ENCODE results near the gene THSD7A.

THSD7A gene

DNA sequence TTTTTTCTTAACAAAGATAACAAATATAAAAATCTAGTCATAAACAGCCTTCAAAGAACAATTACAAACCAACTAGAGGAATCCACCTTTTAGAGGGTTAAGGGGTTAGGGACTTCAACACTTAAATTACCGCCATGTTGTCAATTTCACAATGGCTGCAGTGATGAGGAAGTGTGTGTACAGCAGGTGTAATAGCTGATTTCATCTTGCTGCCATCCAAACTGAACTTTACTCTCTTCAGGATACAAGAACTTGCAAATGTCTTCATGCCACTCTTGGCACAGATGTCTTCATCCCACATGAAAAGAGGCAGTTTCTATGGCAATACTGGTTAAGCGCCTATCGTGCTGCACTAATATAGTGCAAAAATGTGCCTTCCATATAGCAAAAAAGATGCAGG is 457.4 kb downstream of the THSD7A start:
- DNase-seq, result no peak

- DNase-seq, result peak; percentile 6 to 31
Observed at GRCh38 chr7:11373546-11374142, 458.4 kb downstream of the THSD7A start.

DNA sequence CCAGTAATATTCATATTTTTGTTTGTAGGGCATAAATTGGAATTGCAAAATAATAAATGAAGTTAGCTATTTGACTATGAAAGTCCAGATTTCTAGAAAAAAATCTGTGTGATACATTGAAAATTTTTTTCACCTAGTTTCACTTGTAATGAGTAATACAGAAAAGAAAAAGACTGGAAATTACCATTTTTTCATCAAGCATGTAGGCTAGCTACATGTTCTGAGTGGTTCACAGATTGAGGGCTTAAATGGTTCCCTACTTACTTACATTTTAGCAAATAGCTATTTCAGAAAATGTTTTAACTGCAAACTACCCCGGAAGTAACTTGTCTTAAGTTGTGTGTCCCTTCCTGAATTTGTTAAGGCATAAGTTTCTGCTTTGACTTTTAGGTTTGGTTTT is 462.3 kb downstream of the THSD7A start:
- no peak for DNase-seq

DNA sequence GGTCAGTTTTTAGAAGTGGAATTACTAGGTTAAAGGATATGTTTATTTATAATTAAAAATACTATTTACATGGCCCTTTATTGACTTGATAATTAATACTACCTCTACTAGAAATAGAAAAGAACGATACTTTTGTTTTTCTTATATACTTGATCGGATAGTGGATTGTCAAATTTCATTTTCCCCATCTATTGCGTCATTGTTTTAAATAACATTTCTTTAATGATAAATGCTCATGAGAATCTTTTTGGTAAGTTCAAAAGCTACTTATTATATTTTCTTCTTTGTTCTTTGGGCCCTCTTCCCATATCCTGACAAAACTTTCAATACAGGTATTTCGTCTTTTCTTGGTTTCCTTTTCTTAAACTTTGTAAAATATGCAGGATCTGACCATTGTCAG is 465.9 kb downstream of the THSD7A start:
- no peak for DNase-seq

- DNase-seq, result no peak
Observed at GRCh38 chr7:11358637-11359036, 473.4 kb downstream of the THSD7A start.

GRCh38 chr7:11355399-11356005 is 476.5 kb downstream of the THSD7A start:
- DNase-seq, result no peak

GRCh38 chr7:11346302-11346701 is 485.7 kb downstream of the THSD7A start:
- DNase-seq, result no peak

GRCh38 chr7:11345621-11346020 is 486.4 kb downstream of the THSD7A start:
- DNase-seq, result no peak

DNA sequence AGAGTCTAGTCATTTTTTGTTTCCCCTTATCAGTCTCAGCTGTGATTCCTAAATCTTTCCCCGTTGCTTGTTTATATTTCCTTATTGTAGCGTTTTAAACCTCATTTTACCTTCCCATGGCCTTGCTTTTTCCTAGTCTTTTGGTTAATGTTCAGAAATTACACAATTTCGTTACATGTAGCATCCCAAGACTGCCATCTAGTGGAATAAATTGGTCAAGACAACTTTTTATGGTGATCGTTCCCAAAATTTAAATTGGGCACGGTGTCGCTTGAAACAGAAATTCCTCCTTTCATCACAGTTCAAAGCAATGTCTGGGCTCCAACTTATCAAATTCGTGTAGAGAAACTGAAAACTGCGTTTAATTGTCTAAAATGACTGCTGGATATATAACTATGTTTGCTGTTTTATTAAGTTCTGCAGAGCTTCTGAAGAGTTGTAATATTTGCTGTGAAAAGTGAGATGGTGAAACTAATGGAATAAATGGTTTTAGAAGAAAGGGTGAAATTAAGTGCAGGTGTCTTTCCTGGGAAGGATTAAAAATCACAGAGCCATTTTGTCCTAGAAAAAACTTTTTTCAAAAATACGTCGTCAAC is 488.1 kb downstream of the THSD7A start:
- DNase-seq, result peak in 1 of 2 experiments; percentile 55

DNA sequence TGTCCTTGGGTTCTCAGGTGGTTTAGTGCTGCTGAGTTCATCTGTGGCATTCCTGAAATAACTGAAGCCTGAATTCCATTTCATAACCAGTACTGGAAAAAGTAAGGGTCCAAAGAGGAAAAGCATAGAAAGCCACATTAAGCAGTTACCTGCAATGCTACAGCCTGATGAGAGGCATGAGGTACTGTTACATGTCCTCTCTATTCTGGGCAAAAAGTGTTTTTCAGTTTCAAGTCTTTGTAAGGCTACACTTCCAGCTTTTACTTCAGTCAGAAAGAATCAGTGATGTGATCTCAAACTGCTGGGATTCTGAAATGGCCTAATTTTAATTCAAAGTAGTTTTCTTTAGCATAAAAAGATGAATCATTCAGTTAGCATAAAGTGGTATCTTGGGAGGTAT is 488.9 kb downstream of the THSD7A start:
- no peak for DNase-seq

GRCh38 chr7:11341285-11341944 is 490.6 kb downstream of the THSD7A start:
- DNase-seq, result peak in 1 of 2 experiments; percentile 51

GRCh38 chr7:11336432-11336831 is 495.6 kb downstream of the THSD7A start:
- no peak for DNase-seq

GRCh38 chr7:11335947-11336346 is 496.1 kb downstream of the THSD7A start:
- no peak for DNase-seq

DNA sequence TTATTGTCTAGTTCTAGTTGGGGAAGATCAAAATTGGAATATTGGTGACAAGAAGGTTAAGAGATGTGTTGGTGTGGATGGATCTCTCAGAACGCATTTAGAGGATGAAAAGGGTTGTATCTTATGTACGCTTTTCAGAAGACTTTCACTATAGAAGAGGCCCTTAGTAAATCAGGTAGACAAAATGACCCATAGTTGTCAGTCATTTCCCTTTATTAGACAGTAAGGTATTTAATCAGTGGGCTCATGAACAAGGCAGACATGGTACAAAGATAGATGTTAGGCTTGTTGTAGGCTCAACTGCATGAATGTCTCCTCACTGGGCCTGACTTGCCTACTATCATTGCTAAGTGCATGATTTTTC is 499.2 kb downstream of the THSD7A start:
- no peak for DNase-seq

- DNase-seq, result no peak
Observed at GRCh38 chr7:11332186-11332864, 499.7 kb downstream of the THSD7A start.

DNA sequence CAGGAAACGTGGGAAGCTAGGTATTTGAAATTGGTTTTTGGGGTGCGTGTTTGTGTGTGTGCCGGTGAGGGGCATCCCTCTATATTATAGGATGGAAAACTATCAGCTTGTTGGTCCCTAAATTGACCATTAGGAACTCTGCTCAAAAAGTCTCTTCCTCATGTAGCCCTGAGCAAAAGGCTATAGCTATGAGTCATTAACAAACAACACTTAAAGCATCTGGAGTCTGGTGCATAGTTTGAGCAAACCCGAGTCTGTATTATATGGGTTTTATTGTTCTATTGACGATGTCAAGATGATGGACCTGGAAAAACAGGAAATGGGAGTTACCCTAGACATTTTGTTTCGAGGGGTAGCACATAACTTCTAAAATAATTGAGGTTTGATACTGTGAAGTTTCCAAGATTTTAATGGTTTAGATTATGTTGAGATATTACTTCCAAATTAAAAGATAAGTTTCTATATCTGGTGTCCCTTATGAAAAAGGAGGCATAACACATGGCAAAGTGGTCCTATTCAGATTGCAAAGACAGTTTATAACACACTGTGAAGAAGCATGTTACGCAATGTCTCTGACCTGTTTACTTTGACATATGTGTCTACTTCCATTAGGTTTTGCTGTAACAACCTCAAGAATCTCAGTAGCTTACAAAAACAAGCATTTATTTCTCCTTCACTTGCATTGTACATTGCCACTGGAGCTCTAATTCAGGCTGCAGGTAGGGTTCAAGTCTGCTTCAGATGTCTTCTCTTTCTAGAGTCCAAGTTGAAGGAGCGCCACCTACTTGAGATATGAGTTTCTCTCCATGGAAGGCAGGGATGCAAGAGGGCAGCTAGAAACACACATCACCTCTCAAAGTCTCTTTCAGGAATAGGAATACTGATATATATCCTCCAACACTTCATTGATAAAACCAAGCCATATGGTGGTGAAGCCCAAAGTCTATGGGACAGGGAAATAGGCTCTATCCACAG is 500.6 kb downstream of the THSD7A start:
- no peak for DNase-seq

DNA sequence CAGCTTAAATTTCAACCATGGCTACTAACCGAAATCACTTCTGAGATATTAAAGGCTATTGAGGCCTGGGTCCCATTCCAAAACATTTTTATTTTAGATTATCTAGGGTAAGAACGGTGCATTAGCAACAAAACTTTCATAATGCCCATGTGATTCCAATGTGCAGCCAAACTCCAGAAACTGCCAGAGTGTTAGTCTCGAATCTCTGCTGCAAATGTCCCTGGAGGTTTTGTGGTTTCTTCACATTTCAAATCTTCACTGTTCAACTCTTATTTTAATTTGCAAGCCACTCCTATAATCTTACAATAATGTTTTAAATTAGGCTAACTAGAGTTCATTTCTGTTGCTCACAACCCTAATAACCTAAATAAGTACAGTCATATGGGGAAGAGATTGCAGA is 501.3 kb downstream of the THSD7A start:
- no peak for DNase-seq

DNA sequence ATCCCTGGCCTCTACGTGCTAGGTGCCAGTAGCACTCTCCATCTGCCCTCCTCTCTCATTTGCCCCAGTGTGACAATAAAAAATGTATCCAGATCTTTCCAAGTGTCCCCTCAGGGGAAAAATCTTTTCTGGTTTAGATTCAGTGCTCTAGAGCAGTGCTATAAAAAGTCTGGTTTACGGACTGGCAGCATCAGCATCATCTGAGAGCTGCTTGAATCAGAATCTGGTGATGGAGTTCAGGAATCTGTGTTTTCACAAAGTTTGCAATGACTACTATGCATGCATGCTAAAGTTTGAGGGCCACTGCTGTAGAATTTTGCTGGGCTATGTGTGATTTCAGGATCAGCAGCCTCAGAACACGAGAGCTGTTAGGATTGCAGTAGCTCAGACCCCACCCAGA is 501.8 kb downstream of the THSD7A start:
- no peak for DNase-seq

DNA sequence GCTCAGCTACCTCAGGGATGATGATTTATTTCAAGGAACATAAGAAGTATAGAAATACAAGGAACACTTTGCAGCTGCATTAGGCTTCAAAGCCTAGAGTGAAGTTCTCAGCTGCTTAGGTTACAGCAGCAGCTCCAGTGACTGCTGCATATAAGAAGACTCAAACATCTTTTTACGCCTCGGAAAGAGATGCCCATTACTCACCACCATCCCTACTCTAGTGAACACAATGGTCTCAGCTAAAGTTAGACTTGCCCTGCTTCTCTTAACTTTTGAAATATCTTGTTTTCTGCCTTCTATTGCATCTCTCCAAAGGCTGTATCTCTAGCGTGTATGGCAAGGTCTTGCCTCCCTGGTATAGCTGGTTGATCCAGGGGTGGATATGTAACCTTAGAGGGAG is 502.4 kb downstream of the THSD7A start:
- DNase-seq, result no peak

DNA sequence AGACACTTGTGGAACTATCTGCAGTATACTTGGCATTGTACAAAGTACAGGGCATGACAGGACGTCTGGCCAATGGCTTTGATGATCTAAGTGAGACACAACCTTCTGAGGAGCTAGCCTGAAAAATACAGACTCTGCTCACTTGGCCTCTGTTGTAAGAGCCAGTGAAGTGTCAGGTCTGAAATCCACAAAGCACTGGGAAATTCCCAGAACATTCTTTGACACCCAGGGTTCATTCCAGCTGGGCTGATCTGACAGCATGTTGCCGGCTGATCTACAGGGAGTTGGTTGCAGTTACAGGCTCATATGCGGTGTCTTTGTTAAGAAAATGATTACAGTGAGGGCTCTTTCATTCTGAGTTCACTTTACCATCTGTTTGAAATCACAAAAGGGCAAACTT is 503.7 kb downstream of the THSD7A start:
- DNase-seq, result no peak

- DNase-seq, result no peak
Observed at GRCh38 chr7:11327633-11328032, 504.4 kb downstream of the THSD7A start.

Data from SW 1271 (cell line).